GM18507 (cell line): Measurements from ENCODE around the gene ZNF581.

Source experiments
- DNase-seq: peaks from one replicate; pipeline ENCODE4 v3.0.0; 2011; ENCODE audit warnings: low read depth; ENCODE audit not compliant: insufficient read length; ENCODE audit errors: extremely low spot score
- FAIRE-seq: peaks from 2 replicates; lab custom pipeline; 2011; peaks lifted over from hg19 to GRCh38; lab: Jason Lieb, UNC

ZNF581 gene

GRCh38 chr19:55688422-55689218 lies 45.2 kb downstream of the ZNF581 start:
- DNase-seq (no peak), FAIRE-seq (no peak)

GRCh38 chr19:55689411-55690108 lies 46.1 kb downstream of the ZNF581 start:
- FAIRE-seq = no peak
- no peak for DNase-seq

- no peak for FAIRE-seq
- no peak for DNase-seq
Measured at GRCh38 chr19:55690109-55690768, 46.8 kb downstream of the ZNF581 start.

- DNase-seq (no peak), FAIRE-seq (no peak)
Measured at GRCh38 chr19:55690769-55691545, 47.5 kb downstream of the ZNF581 start.

- FAIRE-seq = no peak
Measured at GRCh38 chr19:55691561-55692481, 48.4 kb downstream of the ZNF581 start.

GRCh38 chr19:55692681-55693081 lies 49.2 kb downstream of the ZNF581 start:
- DNase-seq (no peak), FAIRE-seq (no peak)

More at GRCh38 chr19:55691561-55692481, 48.4 kb downstream of the ZNF581 start:
- DNase-seq = no peak

GRCh38 chr19:55693336-55693974 lies 50.0 kb downstream of the ZNF581 start:
- FAIRE-seq (no peak), DNase-seq (no peak)

- FAIRE-seq = no peak
- no peak for DNase-seq
Measured at GRCh38 chr19:55694241-55694655, 50.8 kb downstream of the ZNF581 start.

- DNase-seq = no peak
- no peak for FAIRE-seq
Measured at GRCh38 chr19:55694656-55695491, 51.4 kb downstream of the ZNF581 start.
